ENCODE data around the gene CYTH3. TPM values are rescaled to one million over a fixed set of nuclear protein-coding genes. Genes with fewer than 3 reads are reported as not detected.

Gene CYTH3
- total and polyA plus RNA-seq, 2 of the 8 experiments (the other 6 are each of a cell fraction or from before 2014, with no cell fraction given): 10.3 to 11.9 TPM

DNA sequence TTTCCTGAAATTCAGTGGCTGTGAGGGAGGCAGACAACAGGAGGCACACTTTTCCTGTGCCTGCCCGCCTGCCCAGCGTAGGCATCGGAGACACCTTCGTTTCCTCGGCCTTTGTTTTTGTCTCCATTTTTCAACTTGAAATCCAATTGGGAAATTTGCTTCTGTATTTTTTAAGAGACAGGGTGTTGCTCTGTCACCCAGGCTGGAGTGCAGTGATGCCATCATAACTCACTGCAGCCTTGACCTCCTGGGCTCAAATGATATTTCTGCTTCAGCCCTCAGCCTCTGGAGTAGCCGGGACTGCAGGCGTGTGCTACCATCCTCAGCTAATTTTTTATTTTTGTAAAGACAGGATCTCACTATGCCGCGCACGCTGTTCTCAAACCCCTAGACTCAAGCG is 116.8 kb downstream of the CYTH3 start:
- CTCF ChIA-PET (ENCODE audit: partially characterized antibody): no interaction called here
- WGBS, 2 experiments (ENCODE audit: extremely low coverage in 1 of 2, insufficient coverage in 1 of 2, insufficient read length in 1 of 2, insufficient replicate concordance in 2 of 2, low coverage in 1 of 2, low lambda C conversion rate in 2 of 2, missing lambda C conversion rate in 1 of 2): 98% methylated on average over 11 of the region's 11 CpGs; no CpG with 5 or more reads in 1 of the 2 experiments
- no peak for TF ChIP-seq GABPA (IDR thresholded peaks at IDR 0.05; ENCODE audit: borderline replicate concordance, insufficient read depth, low read length)
- TF ChIP-seq NANOG (IDR thresholded peaks at IDR 0.05; ENCODE audit: insufficient read depth, low read depth, low read length, poor library complexity, severe bottlenecking): no peak
- no peak for TF ChIP-seq MAX (IDR thresholded peaks at IDR 0.05)
- no peak for TF ChIP-seq USF2 (IDR thresholded peaks at IDR 0.05; ENCODE audit: low read length)
- no peak for TF ChIP-seq RFX5 (IDR thresholded peaks at IDR 0.05; ENCODE audit: borderline replicate concordance, low read depth, low read length)
- no peak for TF ChIP-seq YY1 (IDR thresholded peaks at IDR 0.05; ENCODE audit: low read depth, low read length)
- no peak for TF ChIP-seq TAF1 (IDR thresholded peaks at IDR 0.05; ENCODE audit: low read depth, low read length)
- no peak for TF ChIP-seq MAFK (IDR thresholded peaks at IDR 0.05; ENCODE audit: low read depth, low read length)
- TF ChIP-seq ATF2 (IDR thresholded peaks at IDR 0.05; ENCODE audit: low read length): no peak
- no peak for TF ChIP-seq ATF3 (IDR thresholded peaks at IDR 0.05; ENCODE audit: insufficient read depth, low read depth, low read length)
- TF ChIP-seq CREB1 (IDR thresholded peaks at IDR 0.05): no peak

More for the DNA sequence above, 116.8 kb downstream of the CYTH3 start:
- Histone ChIP-seq H3K4me2 (ENCODE audit: insufficient read depth in 1 of 2, low read depth in 2 of 2, low read length in 2 of 2) (no peak overlapping the region), H2BK15ac (ENCODE audit: low read length) (no peak overlapping the region), H4K91ac (replicated peaks; ENCODE audit: insufficient read length, low read length) (no peak overlapping the region), H3K23ac (ENCODE audit: insufficient read length) (no peak overlapping the region), H2BK20ac (ENCODE audit: low read length) (no peak overlapping the region), H2BK12ac (ENCODE audit: low read depth, low read length) (no peak overlapping the region), H2BK120ac (replicated peaks; ENCODE audit: low read depth, low read length) (no peak overlapping the region), H3K27me3 (replicated peaks in 1 of 4; ENCODE audit: control insufficient read depth in 3 of 4, extremely low read depth in 1 of 4, insufficient read depth in 3 of 4, low read length in 3 of 4) (no peaks in the 10 kb centered on the region), H3K4me1 (replicated peaks in 1 of 4; ENCODE audit: control insufficient read depth in 3 of 4, insufficient read depth in 4 of 4, low read length in 3 of 4) (no peaks in the 10 kb centered on the region), H3K79me2 (ENCODE audit: control insufficient read depth in 1 of 2, insufficient read depth in 2 of 2, low read length in 2 of 2) (no peaks in the 10 kb centered on the region), H4K5ac (ENCODE audit: insufficient read length, low read depth, low read length) (no peak overlapping the region), H3K27ac (ENCODE audit: low read depth, low read length) (no peak overlapping the region), H4K8ac (ENCODE audit: extremely low read depth, insufficient read depth, low read length) (no peak overlapping the region), H3K36me3 (ENCODE audit: control insufficient read depth in 2 of 4, insufficient read depth in 4 of 4, low read length in 3 of 4) (peaks cover 11 to 60% (median 34%) of the 10 kb centered on the region in 4 experiments), H3K79me1 (ENCODE audit: low read depth, low read length) (no peaks in the 10 kb centered on the region; the same call in 1 of the 2 replicates), H3K9me3 (ENCODE audit: insufficient read depth in 2 of 2, low read depth in 1 of 2, low read length in 1 of 2) (no peaks in the 10 kb centered on the region), H2BK5ac (ENCODE audit: low read depth, low read length) (no peak overlapping the region), H2AFZ (ENCODE audit: low read length) (no peak overlapping the region), H4K20me1 (replicated peaks in 1 of 2; ENCODE audit: control insufficient read depth in 1 of 2, insufficient read depth in 2 of 2, low read length in 2 of 2) (peaks cover 0 to 6% of the 10 kb centered on the region in 2 experiments), H3K9ac (replicated peaks in 1 of 4; ENCODE audit: extremely low read depth in 1 of 4, low read depth in 3 of 4, low read length in 3 of 4) (no peak overlapping the region), H3K18ac (ENCODE audit: extremely low read depth, low read length) (no peak overlapping the region), H3K56ac (replicated peaks; ENCODE audit: insufficient read length, low read depth, low read length) (no peak overlapping the region), H3K14ac (ENCODE audit: insufficient read length) (no peak overlapping the region), H3K23me2 (ENCODE audit: low read depth, low read length) (no peaks in the 10 kb centered on the region), H3K4ac (replicated peaks; ENCODE audit: insufficient read length, low read depth, low read length) (no peak overlapping the region), H3K4me3 (ENCODE audit: extremely low read depth in 1 of 4, insufficient read depth in 2 of 4, low read depth in 3 of 4, low read length in 4 of 4) (no peak overlapping the region), H2AK5ac (ENCODE audit: low read depth, low read length) (no peak overlapping the region)
- no peak for FAIRE-seq
- no peak for DNase-seq (ENCODE audit: low read depth in 1 of 2, low spot score in 2 of 2)
- POLR2A ChIA-PET (ENCODE audit: partially characterized antibody): no interaction called here

All from H1 (cell line).